Transverse colon (tissue), 4 donors: Measurements from ENCODE around the gene ANTKMT.

Experiments
- EP300 ChIP-seq: sonication (generic); formaldehyde crosslinking; IDR thresholded peaks from one replicate; pipeline ENCODE4 v1.6.1; 2017; ENCODE audit warnings: antibody characterized with exemption, low read depth
- POLR2A ChIP-seq: fragments of 450-650 bp; IDR thresholded peaks from one replicate; pipeline ENCODE4 v1.6.1; 2016; ENCODE audit warnings: antibody characterized with exemption, mild to moderate bottlenecking, moderate library complexity
- POLR2AphosphoS5 ChIP-seq, 3 donors: sonication (generic); formaldehyde crosslinking; IDR thresholded peaks; one replicate each; pipeline ENCODE4 v1.6.1; 2016; ENCODE audit warnings: antibody characterized with exemption in 3 of 3
- TF ChIP-seq, protein P1 (sequence below), 5 experiments: fragments of 200-600 bp in 3 of 5; fragments of 450-650 bp in 2 of 5; sonication (generic) in 3 of 5; IDR thresholded peaks; 1 replicate in 2 of 5; 2 replicates in 3 of 5; pipeline ENCODE4 v1.5.1; 2016 to 2017; ENCODE audit warnings: antibody characterized with exemption in 5 of 5, inconsistent platforms in 3 of 5, mild to moderate bottlenecking in 2 of 5, moderate library complexity in 1 of 5

DNA sequence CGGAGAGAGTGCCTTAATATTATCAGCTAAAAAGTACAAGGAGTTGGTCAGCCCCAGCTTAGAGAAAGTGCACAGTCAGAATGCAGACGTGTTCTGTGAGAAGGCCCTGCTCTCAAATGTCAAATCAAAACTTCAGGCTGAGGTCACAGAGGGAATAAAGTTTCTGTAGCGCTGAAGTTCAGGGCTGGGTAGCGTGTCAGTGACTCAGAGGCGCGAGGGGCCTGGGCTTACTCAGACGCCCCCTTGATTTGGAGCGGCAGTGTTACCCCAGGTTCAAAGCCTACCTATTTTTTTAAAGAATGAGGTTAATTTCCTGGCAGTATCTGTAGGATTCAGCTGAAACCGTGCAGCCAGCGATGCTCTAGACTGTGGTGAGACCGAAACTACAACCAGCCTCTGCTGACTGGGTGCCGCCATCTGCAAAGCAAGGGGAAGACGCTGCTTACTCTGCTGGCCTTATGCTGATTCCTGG, 15.1 kb downstream of the ANTKMT start:
- TF ChIP-seq EP300, result no peak
- TF ChIP-seq, protein P1, sequence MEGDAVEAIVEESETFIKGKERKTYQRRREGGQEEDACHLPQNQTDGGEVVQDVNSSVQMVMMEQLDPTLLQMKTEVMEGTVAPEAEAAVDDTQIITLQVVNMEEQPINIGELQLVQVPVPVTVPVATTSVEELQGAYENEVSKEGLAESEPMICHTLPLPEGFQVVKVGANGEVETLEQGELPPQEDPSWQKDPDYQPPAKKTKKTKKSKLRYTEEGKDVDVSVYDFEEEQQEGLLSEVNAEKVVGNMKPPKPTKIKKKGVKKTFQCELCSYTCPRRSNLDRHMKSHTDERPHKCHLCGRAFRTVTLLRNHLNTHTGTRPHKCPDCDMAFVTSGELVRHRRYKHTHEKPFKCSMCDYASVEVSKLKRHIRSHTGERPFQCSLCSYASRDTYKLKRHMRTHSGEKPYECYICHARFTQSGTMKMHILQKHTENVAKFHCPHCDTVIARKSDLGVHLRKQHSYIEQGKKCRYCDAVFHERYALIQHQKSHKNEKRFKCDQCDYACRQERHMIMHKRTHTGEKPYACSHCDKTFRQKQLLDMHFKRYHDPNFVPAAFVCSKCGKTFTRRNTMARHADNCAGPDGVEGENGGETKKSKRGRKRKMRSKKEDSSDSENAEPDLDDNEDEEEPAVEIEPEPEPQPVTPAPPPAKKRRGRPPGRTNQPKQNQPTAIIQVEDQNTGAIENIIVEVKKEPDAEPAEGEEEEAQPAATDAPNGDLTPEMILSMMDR (IDR thresholded peaks at IDR 0.05), result no peak
- TF ChIP-seq POLR2AphosphoS5 (IDR thresholded peaks at IDR 0.05), result no peak
- TF ChIP-seq POLR2A, result no peak
